NCI-H1930 (cell line): Measurements from ENCODE around the gene TWIST2.
A peak's percentile ranks its signal among the peaks of the same experiment; 100 is the strongest.

Experiments used
- DNase-seq, 2 experiments: peaks; one replicate each; lab custom pipeline; 2025; lab: John Stamatoyannopoulos, UW

The TWIST2 gene

DNA sequence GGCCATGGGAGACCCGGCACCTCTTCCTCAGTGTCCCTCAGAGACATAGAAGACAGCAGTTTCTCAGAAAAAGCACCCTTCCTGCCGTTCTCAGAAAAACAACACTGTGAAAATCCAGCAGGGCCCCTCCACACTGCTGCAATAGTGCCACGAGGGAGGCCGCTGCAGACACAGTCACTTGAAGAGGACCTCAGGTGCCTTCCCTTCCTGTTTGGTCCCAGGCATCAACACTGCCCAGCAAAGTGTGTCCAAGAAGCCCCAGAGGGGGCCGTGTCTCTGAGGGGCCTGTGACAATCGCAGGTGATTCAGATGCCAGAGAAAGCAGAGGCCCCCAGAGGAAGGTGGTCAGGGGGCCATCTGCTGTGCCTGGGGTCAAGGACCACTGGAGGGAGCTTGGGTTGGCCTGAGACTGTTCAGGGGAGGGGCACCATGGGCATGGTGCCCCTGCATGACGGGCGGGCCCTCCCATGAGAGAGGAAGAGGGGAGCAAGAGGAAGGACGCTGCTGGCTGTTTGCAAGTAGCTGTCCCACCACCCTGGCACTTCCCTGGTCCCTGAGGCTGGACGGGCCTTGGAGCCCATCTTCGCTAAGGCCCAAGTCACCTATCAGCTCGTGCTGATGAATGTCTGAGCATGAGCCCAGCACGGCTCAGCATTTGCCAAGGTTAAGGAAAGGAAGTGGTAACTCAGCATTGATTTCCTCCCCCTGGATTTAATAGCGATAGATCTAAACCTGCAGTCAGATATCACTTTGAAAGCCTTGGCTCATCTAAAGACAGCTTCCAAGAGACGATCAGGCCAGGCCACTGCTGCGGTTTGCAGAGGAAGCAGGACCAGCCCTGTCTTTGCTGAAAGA lies 9.1 kb downstream of the TWIST2 start:
- no peak for DNase-seq

DNA sequence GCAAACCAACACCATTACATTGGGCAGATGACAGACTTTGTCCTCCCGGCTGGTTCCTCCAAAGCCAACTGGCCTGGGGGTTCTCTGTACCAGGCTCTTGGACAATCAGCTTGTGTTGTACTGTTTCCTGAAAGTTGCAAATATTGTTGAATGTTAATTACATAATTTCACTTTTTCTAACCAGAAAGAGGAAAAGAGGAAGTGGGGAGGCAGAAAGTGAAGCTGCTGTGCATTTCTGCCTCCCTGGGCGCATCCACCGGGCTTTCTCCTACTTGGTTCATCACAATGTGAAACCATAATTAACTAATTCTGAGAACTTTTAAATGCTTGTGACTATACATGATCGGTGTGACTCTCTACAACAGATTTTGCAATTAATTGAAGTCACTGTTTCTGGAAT lies 10.1 kb downstream of the TWIST2 start:
- DNase-seq, result no peak

DNA sequence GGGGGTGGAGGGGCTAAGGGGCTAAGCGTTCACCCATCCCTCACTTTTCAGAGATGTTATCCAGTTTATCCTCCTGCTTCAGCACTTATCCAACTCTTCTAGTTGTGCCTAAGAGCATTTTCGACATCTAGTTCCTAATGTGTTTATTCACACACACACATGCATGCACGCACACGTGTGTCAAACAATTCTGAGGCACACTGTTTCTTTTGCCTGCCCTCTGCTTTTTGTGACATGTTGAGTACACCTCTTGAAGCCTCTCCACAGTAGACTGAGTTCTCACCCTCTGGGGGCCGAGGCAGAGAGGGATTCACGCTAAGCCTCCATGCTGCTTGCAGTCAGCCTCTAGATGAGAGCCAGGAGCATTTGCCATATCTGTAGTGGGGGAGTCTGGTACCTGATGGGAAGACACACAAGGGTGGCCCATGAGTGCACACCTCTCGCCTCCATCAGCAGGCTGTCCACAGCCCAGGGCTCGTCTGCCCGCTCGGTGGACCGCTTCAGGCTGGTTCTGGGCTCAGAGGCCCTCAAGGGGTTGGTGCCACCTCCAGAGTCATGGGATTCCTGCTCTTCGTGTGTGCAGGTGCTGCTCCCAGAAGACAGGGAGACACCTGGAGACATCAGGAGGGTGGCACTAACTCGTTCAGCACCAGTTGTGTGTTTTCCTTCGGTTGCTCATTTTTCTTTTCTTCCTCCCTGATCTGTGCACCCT lies 11.9 kb downstream of the TWIST2 start:
- DNase-seq, result no peak

DNA sequence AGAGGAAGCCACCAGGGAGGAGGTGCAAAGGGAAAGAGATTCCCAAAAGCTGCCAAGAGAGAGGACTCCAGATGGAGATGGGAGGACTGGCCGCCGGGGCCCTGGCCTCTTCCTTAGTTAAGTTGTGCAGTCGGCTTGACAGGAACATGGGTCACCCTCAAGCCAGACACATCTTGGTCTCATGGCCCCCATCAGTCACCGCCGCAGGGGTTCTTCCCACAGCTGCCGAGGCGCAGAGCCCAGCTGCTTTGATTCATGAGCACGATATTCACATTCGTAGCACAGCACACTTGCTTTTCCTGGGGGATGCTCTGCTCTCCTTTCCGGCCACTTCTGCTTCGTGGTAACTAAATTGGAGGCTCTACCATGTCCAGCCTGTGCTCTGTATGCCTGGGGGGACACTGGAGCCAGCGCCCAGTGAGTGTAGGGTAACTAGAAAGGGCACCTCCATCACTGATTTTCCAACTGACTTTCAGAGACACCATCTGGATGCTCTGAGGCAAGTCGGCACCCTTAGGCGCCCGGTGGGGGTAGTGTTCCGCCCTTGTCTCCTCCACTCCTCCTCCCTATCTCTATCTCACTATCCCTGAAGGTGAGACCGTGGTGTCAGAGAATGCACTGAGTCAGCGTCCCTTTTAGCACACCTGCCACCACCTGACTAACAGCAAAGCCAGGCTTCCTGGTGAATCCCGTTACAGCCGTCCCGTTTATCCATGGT lies 13.3 kb downstream of the TWIST2 start:
- DNase-seq, result no peak

DNA sequence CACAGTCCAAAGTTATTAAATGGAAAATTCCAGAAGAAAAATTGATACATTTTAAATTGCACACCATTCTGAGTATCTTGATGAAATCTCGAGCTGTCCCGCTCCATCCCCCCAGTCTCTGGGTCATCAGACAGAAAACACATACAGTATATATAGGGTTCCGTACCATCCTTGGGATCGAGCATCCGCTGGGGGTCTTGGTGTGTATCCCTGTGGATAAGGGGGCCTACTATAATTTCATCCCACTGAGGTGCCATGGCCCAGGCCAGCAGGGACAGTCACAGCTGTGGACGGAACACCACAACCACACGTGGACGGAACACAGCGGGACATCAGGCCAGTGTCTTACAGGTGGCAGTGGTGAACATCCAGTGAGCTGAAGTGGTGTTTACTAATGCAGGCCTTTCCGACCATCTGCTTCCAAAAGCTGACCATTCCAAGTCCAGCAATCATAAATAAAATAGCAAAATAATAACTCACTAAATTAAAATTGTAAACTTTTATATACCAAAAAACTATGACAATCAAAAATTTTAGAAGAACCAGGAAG lies 14.0 kb downstream of the TWIST2 start:
- no peak for DNase-seq

DNA sequence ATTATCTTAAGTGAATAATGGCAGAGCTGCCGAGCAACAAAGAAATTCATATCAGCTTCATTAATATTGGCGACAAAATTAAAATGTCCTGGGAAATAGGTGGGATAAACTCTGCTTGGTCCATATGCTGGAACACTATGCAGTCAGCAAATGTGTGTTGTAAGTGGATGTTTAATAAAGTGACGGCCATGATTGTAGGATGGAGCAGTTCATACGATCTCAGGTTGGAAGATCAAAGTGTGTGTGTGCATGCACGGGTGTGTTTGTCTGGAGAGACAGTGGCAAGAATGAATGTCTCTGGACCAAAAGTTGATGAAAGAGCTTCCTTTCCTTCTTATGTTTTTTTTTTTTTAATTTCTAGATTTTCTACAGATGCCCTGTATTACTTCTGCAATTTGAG lies 14.8 kb downstream of the TWIST2 start:
- DNase-seq, result no peak

DNA sequence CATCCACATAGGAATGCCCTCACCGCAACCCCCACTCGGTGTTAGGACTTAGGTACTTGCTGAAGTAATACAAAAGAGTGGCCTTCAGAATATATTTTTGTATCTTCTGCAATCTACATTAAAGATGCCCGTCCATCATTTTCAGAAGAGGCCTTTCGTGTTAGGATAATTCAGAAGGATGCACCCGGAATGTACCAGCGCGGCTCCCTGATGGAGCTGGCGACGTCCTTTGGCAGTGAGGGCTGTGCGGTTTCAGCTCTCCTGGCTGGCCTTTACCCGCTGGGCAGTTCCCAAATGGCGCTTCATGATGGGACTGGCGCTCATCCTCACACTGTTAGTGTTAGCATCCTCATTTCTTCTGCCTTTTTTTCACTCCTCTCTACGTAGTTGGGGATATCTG lies 15.3 kb downstream of the TWIST2 start:
- DNase-seq, result no peak

DNA sequence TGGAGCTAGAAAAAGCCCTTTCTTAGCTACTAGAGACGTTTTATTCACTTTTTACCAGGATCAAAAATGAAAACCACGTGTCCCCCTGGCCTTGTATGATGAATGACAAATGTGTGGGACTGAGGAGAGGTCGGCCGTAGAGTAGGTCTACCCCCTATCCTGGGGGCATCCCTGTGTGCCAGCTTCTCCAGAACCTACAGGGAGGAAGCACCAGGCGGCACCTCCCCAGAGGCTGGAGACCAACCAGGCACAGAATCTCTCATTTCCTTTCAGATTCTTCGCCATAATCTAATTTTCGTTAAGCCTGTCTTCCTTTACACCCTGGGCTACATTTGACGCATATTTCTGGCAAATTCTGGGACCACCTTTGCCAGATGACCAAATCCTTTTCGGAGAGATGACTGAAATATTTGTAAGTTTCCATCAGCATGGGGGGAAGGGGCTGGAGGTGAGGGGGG lies 15.9 kb downstream of the TWIST2 start:
- no peak for DNase-seq

DNA sequence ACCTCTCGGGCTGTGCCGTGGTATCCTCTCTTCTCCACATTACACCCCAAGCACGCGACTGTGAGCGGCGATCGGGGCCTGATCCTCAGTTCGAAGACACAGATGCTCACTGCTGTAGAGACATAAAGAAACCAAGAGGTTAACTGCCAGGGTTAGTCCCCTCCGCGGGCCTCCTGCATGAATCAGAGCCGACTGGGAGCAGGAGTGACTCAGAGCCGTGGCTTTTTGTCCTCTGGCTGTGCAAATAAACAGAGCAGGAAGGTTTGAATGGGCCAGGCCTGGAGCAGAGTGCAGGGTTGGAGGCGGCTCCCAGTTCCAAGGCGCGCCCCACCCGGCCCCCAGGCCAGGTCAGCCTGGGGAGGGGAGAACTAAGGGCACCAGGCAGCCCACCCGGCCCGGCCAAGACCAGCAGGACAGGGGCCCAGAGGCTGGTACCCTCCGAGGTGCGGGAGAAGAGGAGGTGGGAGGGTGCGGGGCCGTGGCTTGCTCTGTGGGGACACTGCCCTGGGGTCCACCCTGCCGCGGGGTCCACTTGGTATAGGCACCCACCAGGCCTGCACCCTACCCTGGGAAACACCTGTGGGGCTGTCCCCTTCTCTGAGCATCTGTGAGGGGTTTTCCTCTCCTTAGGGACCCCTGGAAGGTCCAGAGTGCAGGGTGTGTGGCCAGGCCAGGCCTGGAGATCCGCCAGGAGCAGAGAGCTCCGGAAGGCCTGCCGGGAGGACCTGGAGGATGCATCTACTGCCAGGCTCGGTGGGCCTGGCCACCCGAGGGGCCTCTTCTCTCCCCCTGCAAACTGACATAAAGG lies 16.5 kb downstream of the TWIST2 start:
- peak in 1 of 2 experiments; percentile 11 for DNase-seq

DNA sequence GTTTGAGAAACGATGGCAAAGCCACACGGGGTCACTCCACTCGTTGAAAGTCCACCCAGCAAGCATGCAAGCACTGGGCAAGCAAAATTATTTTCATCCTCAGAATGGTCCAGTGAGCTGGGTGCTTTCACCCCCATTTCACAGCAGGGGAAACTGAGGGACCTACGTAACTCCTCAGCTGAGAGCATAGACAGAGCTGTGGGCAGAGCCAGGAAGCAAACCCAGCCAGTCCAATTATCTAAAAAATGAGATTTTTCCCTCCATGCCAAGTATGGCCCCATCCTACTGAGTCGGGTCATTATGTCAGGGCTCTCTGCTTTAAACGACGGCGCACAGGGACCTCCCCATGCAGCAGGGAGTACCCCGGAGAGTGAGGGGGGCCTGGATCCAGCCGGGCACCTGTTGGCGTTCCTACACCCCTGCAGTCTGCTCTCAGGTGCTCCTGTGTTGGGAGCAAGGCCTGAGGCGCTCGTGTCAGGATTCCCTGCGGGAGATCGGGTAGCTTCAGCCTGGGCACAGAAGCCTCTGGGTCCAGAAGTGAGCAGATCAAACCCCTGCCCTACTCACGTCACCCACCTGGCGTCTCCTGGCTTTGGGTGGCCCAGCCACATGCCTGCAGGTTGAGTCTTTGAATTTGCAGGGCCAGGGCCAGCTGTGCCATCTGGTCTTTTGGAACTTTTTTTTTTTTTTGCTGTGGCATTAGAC lies 17.3 kb downstream of the TWIST2 start:
- DNase-seq, result no peak

DNA sequence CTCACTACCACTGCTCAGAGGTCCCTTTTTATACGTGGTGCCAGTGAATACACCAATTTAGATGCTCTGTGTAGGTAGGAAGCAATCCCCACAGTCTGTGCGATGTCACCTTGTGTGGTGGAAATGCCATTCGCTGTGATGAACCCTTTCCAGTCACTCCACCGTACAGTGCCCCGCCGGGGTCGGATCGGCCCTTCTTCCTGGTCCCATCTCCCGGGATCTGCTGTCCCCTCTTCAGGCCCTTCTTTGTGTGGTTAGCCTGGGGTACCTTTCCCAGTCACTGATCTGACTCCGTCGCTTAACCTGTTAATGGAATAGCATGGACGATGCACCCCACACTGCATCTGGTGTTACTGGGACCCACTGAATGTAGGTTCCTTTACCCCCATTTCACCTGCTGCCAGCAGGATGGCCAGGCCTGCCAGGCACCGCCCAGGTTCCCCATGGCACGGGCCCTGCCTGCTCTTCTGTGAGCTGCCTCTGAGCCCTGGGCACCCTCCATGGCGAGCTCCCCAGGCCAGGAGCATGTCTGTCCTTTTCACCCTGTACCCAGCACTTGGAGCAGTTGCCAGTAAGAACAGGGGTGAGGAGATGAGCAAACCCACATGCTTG lies 18.0 kb downstream of the TWIST2 start:
- DNase-seq, result no peak

DNA sequence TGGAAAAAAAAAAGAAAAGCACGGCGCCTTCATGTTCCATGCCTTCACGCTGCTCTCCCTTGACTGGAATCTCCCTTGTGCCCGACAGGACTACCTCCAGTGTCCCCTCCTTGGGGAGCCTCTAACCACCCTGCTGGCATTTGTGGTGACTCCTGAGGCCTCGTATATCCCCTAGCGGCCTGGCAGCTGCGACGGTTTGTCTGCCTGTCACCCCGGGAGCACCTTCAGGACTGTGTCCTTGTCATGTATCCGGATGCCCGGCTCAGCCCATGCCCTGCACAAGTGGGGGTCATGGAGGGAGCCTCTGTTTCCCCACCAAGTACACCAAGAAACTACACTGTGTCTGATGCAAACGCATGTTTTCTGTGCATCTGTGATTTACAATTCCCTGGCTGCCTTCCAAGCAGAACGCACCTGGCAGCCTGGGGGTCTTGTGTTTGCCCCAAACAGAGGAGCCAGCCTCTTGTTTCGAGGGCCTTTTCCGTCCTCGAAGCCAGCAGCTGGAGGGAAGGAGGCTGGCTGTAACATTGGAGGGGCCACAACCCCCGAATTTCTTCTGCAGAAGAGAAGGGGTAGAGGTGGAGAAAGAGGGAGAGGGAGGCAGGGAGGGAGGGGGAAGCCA lies 18.9 kb downstream of the TWIST2 start:
- DNase-seq, result no peak

DNA sequence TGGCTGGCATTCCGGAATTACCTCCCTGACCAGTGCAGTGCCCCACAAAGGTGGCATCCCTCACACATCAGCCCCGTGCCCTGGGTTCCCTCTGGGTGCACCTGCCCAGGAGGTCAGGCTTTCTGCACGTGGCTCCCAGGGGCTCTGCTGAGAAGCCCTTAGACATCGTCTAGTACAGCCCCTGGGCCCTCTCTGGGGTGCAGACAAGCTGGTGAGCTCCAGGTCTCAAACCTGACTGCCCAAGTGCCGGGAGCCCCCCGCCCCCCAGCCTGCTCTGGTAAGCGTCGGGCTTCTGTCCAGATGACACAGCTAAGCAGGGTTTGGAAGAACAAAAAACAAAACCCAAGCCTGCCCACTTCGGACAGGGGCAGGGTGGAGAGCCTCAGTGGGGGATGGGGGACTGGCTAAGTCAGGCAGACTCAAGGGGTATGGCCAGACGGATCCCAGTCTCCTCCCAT lies 20.2 kb downstream of the TWIST2 start:
- DNase-seq, result no peak

DNA sequence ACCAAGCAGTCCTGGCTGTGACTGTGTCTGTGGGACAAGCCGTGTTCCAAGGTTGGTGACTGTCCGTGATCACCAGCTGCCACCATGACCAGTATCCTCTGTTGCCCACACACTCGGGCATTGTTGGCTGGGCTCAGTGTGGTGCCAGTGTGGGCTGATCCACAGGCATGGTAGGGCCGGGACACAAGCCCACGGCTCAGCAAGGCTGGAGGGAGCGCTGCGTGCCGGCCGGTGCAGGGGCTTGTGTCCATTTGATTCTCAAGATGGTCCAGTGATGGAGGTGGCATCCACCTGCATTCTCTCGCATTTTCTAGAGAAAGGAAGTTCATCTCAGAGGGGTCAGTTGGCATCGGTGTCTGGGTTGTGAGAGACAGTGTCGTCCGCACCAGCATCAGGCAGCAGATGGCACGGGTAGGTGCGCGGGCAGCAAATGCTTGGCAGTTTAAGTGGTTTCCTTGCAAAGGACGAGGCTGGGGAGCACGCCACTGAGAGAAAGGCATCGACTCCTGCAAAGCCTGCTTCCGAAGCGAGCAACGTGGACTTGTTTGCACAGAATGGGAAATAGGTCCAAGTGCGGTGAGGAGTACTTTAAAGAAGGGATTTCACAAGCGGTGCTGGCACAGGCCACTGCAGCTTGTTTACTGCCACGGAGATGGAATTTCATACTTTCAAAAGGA lies 20.9 kb downstream of the TWIST2 start:
- no peak for DNase-seq

DNA sequence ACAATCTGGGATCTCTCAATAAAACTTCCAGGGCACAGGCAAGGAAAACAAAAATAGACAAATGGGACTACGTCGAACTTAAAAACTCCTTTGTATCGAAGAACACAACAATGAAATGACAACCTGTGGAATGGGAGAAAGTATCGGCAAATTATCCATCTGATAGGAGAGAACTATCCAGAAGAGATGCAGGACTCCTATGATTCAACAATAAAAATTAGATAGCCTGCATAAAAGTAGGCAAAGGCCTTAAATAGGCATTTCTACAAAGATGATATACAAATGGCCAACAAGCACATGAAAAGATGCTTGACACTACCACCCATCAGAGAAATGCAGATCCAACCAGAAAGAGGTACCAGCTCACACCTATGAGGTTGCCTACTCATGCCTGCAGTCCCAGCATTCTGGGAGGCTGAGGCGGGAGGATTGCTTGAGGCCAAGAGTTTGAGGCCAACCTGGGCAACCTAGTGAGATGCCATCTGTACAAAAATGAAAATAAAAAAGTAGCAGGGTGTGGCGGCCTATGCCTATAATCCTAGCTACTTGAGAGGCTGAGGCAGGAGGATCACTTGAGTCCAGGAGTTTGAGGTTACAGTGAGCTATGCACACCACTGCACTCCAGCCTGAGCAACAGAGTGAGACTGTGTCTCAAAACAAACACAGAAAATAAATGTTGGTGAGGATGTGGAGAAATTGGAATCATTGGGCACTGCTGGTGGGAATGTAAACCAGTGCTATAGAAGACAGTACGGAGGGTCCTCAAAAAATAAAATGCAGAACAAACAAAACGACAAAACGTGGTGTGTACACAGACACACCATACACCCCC lies 21.6 kb downstream of the TWIST2 start:
- no peak for DNase-seq

DNA sequence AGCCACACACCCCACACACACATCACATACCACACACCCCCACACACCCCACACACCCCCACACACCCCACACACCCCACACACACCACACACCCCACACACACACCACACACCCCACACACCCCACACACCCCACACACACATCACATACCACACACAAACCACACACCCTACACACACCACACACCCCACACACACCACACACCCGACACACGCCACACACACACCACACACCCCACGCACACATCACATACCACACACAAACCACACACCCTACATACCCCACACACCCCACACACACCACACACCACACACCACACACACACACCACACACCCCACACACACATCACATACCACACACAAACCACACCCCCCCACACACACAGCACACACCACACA lies 22.4 kb downstream of the TWIST2 start:
- no peak for DNase-seq

DNA sequence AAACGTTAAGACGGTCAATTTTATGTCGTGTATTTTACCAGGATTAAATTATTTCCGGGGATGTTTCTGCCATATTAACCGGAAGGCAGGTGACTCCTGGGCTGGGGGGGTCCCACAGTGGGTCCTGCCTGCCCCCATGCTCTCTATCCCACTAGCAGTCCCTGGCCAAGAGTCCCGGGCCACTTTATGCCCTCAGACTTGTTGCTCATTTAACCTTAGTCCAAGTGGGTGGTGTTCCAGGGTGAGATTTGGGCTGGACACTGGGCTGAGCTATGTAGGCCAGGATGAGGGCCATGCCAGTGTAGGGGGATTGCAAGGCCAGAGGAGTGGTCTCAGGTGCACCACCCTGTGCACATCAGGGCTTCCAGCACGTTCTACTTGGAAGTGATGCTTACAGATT lies 24.1 kb downstream of the TWIST2 start:
- DNase-seq, result no peak

DNA sequence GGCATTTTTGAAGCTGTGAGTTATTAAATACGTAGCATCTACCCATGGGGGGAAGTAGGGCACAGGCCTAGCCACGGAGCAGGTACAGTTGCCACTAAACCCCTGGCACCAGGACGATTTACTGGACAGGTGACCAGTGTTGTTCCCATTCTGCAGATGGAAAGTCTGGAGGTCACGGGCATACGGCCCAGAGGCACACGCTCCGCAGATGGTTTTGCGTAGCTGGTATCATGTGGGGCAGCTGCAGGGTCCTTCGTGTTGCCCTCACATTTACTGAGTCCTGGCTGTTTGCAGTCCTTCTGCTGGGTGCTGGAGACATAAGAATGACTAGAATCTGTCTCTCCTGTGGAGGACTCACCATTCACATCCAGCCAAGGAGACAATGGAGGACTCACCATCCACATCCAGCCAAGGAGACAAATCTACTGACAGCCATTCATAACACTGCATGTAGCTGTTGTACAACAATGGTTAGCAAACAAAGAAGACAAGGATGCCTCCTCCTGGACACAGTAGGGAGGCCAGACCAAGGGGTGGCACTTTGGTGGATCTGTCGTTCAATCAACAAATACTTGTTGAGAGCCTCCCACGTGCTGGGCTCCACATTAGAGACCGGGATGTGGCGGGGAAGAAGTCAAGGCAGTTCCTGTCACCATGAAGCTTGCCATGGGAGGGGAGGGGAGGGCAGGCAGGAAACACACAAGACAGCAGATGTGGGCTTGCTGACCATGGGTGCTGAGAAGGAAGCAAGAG lies 24.9 kb downstream of the TWIST2 start:
- no peak for DNase-seq
